NCI-H2196 treated with DMSO at 0.1 percent for 48 hours (cell line): Measurements from ENCODE around the gene ZNF302.
"Not testable (repeated sequence)": the region's sequence is repeated elsewhere in the genome, so short reads cannot be mapped to it uniquely, and the experiment has no call there.

Experiments used
- DNase-seq: peaks from one replicate; lab custom pipeline; 2025; ENCODE audit not compliant: unreplicated experiment; lab: John Stamatoyannopoulos, UW

Gene ZNF302

GRCh38 chr19:34677386-34678084 is at the start of gene ZNF302:
Gene ZNF302 (plus strand): TSS chr19:34677678. CDS start chr19:34678805, 1,127 bp downstream.
- DNase-seq = peak; percentile 92

DNA sequence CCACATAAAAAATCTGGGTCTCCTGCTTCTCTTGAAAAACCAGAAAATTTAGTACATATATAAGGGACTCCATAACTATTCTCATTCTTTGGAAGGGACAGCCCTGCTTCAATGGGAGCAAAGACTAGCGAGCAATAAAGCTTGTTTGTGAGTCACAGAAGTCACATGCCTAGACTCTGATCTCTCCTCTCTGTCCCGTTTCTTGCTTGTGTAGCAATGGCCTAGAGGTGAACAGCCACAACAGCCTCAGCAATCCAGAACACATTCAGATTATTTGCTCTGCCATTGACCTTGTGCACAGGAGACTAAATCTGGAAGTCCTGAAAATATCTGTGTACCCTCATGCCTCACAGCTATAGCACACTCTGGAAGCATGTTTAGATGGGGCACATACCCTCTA is 43.7 kb upstream of the ZNF302 start:
- DNase-seq = no peak

DNA sequence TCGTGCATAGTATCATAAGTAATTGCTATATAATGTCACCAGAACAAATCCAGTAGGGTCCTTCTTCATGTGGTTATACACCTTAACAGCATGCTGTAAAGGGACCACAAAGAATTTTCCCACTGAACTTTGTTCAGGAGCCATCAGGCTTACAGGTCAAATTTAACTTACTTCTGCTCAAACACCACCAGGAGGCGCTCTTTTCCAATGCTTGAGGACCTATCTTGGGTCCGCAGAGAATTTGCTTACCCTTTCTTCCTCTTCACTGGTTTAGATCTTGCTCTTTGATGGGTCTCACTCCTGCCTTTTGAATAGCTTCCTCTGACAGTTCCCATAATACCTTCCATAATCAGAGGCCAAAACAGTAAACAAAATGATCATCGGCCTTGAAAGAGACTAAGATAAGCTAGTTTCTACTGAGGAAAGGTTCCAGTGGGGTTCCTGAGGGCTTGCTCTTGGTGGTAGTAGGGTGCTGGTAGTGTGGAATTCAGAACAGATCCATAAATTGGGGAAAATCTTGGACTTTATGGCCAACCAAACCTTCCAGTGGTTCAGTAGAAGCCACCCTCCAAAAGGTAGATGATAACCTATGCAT is 37.9 kb upstream of the ZNF302 start:
- peak; percentile 49 for DNase-seq

GRCh38 chr19:34642241-34642640 is 35.2 kb upstream of the ZNF302 start:
- DNase-seq = no peak

DNA sequence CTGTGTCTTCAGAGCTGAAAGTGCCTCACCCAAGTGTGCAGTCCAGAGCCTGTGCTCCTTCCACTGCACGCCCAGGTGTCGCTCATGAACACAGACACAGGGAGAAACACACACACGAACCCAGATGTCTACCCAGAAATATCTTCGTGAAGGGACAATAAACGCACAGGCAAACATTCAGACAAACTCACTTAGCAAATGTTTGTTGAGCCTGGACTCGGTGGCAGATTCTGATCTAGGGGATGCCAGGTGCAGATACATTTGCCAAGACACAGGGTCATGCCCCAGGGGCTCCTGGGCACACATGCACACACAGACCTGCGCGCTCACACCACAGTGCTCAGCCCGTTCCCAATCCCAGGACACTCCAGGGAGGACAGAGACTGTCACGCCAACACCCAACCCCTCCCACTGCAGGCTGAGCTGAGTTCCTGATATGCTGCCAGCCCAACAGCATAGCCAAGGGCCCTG is 32.5 kb upstream of the ZNF302 start:
- no peak for DNase-seq

- DNase-seq = no peak
Observed at GRCh38 chr19:34645551-34645950, 31.9 kb upstream of the ZNF302 start.

GRCh38 chr19:34649886-34650543 is 27.5 kb upstream of the ZNF302 start:
- no peak for DNase-seq

DNA sequence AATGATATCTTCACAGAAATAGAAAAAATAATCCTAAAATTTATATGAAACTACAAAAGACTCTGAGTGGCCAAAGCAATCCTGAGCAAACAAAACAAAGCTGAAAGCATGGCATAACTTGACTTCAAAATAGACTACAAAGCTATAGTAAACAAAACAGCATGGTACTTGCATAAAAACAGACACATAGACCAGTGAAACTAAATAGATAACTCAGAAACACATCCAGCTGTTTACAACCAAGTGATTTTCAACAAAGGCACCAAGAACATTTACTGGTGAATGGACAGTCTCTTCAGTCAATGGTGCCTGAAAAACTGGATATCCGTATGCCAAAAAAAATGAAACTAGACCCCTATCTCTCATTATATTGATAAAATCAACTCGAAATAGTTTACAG is 25.7 kb upstream of the ZNF302 start:
- no peak for DNase-seq

GRCh38 chr19:34654796-34655195 is 22.7 kb upstream of the ZNF302 start:
- DNase-seq = no peak

- no peak for DNase-seq
Observed at GRCh38 chr19:34655651-34656050, 21.8 kb upstream of the ZNF302 start.

GRCh38 chr19:34661357-34661756 is 16.1 kb upstream of the ZNF302 start:
- DNase-seq = no peak

- DNase-seq = no peak
Observed at GRCh38 chr19:34662919-34663318, 14.6 kb upstream of the ZNF302 start.

DNA sequence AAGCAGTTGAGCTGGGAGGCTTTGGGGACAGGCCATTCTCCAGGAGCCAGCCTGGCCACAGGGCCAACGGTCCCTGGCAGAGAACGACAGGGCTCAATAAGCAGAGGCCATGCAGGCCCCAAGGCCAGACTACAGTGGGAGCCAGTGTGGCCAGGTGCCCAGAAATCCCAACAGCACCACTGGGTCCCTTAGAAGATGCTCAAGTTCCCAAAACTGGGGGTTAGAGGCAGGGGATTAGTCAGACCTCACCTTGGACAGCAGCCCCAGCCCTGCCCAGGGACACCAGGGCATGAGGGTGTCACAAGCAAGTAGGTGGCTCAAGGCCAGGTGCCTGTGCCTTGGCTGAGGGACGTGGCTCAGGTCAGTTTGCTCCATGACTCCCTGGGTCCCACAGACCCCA is 13.3 kb upstream of the ZNF302 start:
- DNase-seq = no peak

DNA sequence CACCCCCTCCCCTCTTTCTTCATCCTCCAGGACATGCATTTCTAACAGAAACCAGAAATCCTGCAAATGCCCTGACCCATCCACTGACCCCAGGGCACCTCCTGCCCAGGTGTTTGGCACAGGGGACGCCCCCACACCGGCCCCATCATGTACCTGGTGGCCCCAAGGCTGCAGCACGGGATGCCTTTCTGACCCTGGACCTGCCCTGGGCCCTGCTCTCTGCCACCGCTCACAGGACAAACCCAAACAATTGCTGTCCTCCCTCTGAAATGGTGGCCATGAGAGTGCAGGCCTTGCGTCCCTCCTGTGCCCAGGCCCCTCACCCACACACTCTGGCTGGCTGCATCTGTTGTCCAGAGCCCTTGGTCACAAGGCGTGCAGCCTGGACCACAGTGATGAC is 12.6 kb upstream of the ZNF302 start:
- DNase-seq = no peak

- DNase-seq = not testable (repeated sequence)
Observed at GRCh38 chr19:34665275-34665674, 12.2 kb upstream of the ZNF302 start.

GRCh38 chr19:34666200-34666957 is 11.1 kb upstream of the ZNF302 start:
- DNase-seq = no peak

DNA sequence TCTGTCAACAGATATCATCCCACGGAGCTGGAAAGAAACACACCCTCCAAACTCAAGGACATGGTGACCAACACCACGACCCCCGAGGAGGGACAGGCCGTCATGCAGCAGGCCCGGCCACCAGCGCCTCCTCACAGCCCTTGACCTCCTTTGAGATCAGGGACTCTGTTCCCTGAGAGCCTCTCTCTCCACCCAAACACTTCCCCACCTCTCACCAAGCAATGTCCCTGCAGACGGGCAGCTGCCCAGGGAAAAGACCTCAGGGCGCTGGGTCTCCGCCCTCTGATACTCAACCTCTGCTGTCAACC is 10.6 kb upstream of the ZNF302 start:
- DNase-seq = no peak

DNA sequence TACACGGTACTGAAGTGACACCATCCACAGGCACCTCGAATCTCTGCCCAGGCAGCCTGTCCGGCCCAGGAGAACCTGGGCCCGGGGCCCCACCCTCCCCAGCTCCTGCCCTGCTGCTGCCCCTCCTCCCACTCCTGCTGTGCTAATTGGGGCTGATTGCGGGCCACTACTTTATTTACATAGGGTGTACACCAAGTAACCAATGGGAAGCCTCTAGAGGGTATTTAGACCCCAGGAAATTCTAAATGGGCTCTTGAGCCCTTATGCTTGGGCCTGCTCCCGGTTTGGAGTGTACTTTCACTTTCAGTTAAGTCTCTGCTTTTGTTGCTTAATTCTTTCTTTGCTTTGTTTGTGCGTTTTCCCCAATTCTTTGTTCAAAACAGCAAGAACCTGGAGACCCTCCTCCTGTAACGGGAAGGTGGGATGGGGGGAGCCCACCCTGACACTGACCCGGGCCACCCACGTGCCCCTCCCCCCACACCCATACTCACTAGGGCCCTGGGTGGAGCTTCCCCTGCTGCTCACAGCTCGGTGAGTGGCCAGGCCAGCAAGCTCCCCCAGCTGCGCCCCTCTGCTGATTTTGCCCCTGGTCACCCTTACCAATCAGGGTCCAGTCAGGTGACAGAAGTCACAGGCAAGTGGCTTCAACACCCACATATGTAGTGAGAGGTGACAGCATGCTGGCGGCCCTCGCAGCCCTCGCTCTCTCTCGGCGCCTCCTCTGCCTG is 10.0 kb upstream of the ZNF302 start:
- DNase-seq = peak; percentile 13

DNA sequence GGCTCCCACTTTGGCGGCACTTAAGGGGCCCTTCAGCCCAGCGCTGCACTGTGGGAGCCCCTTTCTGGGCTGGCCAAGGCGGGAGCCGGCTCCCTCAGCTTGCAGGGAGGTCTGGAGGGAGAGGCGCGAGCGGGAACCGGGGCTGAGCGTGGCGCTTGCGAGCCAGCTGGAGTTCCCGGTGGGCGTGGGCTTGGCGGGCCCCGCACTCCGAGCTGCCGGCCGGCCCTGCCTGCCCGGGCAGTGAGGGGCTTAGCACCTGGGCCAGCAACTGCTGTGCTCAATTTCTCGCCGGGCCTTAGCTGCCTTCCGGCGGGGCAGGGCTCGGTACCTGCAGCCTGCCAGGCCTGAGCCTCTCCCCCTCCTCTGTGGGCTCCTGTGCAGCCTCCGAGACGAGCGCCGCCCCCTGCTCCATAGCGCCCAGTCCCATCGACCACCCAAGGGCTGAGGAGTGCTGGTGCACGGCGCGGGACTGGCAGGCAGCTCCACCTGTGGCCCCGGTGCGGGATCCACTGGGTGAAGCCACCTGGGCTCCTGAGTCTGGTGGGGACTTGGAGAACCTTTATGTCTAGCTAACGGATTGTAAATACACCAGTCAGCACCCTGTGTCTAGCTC is 9.3 kb upstream of the ZNF302 start:
- not testable (repeated sequence) for DNase-seq

GRCh38 chr19:34668690-34669089 is 8.8 kb upstream of the ZNF302 start:
- not testable (repeated sequence) for DNase-seq

DNA sequence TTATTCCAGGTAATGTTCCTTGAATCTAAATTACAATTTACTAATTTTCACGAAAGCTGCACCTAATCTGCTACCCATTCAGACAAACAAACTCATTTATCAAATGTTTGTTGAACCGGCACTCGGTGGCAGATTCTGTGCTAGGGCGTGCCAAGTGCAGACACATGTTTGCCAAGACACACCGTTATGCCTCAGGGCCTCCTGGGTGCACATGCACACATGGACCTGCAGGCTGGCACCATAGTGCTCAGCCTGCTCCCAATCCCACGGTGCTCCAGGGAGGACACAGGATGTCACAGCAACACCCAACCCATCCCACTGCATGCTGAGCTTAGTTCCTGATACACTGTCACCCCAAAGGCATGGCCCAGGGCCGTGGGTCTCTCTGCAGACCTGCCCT is 8.2 kb upstream of the ZNF302 start:
- DNase-seq = no peak
